PFSK-1 (cell line): Measurements from ENCODE around the gene TEX11.

ENCODE experiments used
- POLR2AphosphoS5 ChIP-seq: IDR thresholded peaks from 2 replicates; pipeline ENCODE4 v1.6.1; 2012; ENCODE audit warnings: low read depth, mild to moderate bottlenecking, control low read depth, low read length, moderate library complexity
- TF ChIP-seq, protein P1 (sequence below), 2 experiments: IDR thresholded peaks; 2 replicates each; pipeline versions ENCODE4 v1.6.1 to v1.8.0; 2011 to 2012; ENCODE audit warnings: low read depth in 2 of 2, low read length in 2 of 2, control low read depth in 1 of 2, inconsistent platforms in 1 of 2, mild to moderate bottlenecking in 1 of 2, moderate library complexity in 1 of 2; ENCODE audit not compliant: insufficient read depth in 1 of 2

DNA sequence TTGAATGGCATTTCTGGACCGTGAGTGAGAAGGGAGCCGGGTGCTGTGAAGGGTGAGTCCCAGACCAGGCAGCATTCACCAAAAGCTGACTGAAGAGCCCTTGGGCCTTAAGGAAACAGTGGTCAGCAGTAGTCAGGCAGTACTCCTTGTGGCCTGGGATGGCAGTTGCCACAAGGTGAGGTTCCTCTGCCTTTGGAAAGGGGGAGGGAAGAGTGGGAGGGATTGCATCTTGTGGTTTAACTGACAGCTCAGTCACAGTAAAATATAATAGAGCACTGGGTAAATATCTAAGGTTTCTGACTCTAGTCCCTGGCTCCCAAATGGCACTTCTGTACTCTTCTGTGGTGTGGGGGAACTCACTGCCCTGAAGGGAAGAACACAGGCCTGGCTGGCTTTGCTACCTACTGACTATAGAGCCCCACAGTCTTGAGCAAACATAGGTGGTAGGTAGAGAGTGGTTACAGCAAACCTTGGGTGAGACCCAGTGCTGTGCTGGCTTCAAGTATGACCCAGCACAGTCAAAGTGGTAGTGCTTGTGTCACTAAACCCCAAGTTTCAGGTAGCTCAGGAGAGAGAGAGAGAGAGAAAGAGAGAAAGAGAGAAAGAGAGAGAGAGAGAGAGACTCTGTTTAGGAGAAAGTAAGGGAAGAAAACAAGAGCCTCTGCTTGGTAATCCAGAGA is 154.2 kb downstream of the TEX11 start:
- no peak for TF ChIP-seq POLR2AphosphoS5
- TF ChIP-seq, protein P1, sequence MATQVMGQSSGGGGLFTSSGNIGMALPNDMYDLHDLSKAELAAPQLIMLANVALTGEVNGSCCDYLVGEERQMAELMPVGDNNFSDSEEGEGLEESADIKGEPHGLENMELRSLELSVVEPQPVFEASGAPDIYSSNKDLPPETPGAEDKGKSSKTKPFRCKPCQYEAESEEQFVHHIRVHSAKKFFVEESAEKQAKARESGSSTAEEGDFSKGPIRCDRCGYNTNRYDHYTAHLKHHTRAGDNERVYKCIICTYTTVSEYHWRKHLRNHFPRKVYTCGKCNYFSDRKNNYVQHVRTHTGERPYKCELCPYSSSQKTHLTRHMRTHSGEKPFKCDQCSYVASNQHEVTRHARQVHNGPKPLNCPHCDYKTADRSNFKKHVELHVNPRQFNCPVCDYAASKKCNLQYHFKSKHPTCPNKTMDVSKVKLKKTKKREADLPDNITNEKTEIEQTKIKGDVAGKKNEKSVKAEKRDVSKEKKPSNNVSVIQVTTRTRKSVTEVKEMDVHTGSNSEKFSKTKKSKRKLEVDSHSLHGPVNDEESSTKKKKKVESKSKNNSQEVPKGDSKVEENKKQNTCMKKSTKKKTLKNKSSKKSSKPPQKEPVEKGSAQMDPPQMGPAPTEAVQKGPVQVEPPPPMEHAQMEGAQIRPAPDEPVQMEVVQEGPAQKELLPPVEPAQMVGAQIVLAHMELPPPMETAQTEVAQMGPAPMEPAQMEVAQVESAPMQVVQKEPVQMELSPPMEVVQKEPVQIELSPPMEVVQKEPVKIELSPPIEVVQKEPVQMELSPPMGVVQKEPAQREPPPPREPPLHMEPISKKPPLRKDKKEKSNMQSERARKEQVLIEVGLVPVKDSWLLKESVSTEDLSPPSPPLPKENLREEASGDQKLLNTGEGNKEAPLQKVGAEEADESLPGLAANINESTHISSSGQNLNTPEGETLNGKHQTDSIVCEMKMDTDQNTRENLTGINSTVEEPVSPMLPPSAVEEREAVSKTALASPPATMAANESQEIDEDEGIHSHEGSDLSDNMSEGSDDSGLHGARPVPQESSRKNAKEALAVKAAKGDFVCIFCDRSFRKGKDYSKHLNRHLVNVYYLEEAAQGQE (IDR thresholded peaks at IDR 0.05; ENCODE audit: insufficient read depth in 1 of 2, low read depth in 2 of 2, low read length in 2 of 2), result no peak
